Keratinocyte (primary cell): Measurements from ENCODE around the gene FLRT1. TPM values are rescaled to one million over a fixed set of nuclear protein-coding genes. Genes with fewer than 3 reads are reported as not detected.

Source experiments
- DNase-seq: peaks from one replicate; pipeline ENCODE4 v3.0.0-alpha.2; 2011; ENCODE audit warnings: low read depth, missing footprints, low spot score
- FAIRE-seq: peaks from 2 replicates; lab custom pipeline; 2011; peaks lifted over from hg19 to GRCh38; lab: Jason Lieb, UNC
- H2AFZ ChIP-seq: 2 replicates; pipeline ENCODE4 v1.6.0; 2012; ENCODE audit warnings: low read length, control low read depth, inconsistent platforms; ENCODE audit not compliant: control insufficient read depth
- H3K27ac ChIP-seq: 2 replicates; pipeline ENCODE4 v1.5.1; 2011; ENCODE audit warnings: low read length; ENCODE audit not compliant: control insufficient read depth, insufficient read depth
- H3K27me3 ChIP-seq: 3 replicates; pipeline ENCODE4 v1.6.0; 2011; ENCODE audit warnings: low read length; ENCODE audit not compliant: control insufficient read depth, insufficient read depth; ENCODE audit errors: extremely low read depth
- H3K36me3 ChIP-seq, 2 experiments: 2 replicates in 1 of 2; 3 replicates in 1 of 2; pipeline ENCODE4 v1.5.1; 2011; ENCODE audit warnings: low read length in 2 of 2, mild to moderate bottlenecking in 1 of 2; ENCODE audit not compliant: control insufficient read depth in 2 of 2, insufficient read depth in 2 of 2; ENCODE audit errors: extremely low read depth in 1 of 2
- H3K4me1 ChIP-seq: 3 replicates; pipeline ENCODE4 v1.5.1; 2011; ENCODE audit warnings: low read length; ENCODE audit not compliant: control insufficient read depth, insufficient read depth; ENCODE audit errors: extremely low read depth
- H3K4me2 ChIP-seq: 3 replicates; pipeline ENCODE4 v1.6.0; 2011; ENCODE audit warnings: low read depth, low read length; ENCODE audit not compliant: control insufficient read depth, insufficient read depth; ENCODE audit errors: extremely low read depth
- H3K4me3 ChIP-seq, 3 experiments: fragments of 200-600 bp in 1 of 3; sonication (generic) in 1 of 3; 2 replicates in 2 of 3; 3 replicates in 1 of 3; pipeline ENCODE4 v1.5.1; 2011 to 2016; ENCODE audit warnings: low read length in 3 of 3, mild to moderate bottlenecking in 3 of 3, control low read depth in 2 of 3, inconsistent platforms in 1 of 3, low read depth in 1 of 3, mixed read lengths in 1 of 3, mixed run types in 1 of 3, moderate library complexity in 1 of 3; ENCODE audit not compliant: control insufficient read depth in 2 of 3, insufficient read depth in 2 of 3; ENCODE audit errors: extremely low read depth in 1 of 3
- H3K79me2 ChIP-seq: 2 replicates; pipeline ENCODE4 v1.6.0; 2012; ENCODE audit warnings: low read length; ENCODE audit not compliant: control insufficient read depth, insufficient read depth
- H3K9ac ChIP-seq: 3 replicates; pipeline ENCODE4 v1.6.0; 2011; ENCODE audit warnings: low read length; ENCODE audit not compliant: control insufficient read depth, insufficient read depth; ENCODE audit errors: extremely low read depth
- H3K9me1 ChIP-seq: 3 replicates; pipeline ENCODE4 v1.6.0; 2011; ENCODE audit warnings: low read length; ENCODE audit not compliant: control insufficient read depth, insufficient read depth; ENCODE audit errors: extremely low read depth
- H3K9me3 ChIP-seq: 2 replicates; pipeline ENCODE4 v1.5.1; 2012; ENCODE audit warnings: low read depth, low read length; ENCODE audit not compliant: control insufficient read depth
- H4K20me1 ChIP-seq: 3 replicates; pipeline ENCODE4 v1.6.0; 2011; ENCODE audit warnings: low read length; ENCODE audit not compliant: control insufficient read depth, insufficient read depth; ENCODE audit errors: extremely low read depth
- EZH2 ChIP-seq: IDR thresholded peaks from one replicate; pipeline ENCODE4 v1.6.1; 2012; ENCODE audit warnings: inconsistent platforms, mild to moderate bottlenecking, low read length, moderate library complexity
- dilution Hi-C: fragments of 300-500 bp; cut with MboI; formaldehyde crosslinking; loops from one replicate; pipeline ENCODE4 v1.7.0; 2020; ENCODE audit warnings: low sequenced_read_pairs; ENCODE audit not compliant: extremely low pct_ligation_motif_present
- polyA plus RNA-seq, 5 experiments: library from polyadenylated mRNA; depleted of rRNA in 3 of 5; stranded (reverse) in 3 of 5; stranded (forward) in 1 of 5; unstranded in 1 of 5; fragments of >200 nt; gene quantifications; 1 replicate in 1 of 5; 2 replicates in 3 of 5; 3 replicates in 1 of 5; pipeline versions ENCODE4 v1.2.1 to v1.2.3, GENCODE V29; 2011 to 2012; ENCODE audit warnings: missing spikeins in 2 of 5, low read depth in 1 of 5, low replicate concordance in 1 of 5
- TF ChIP-seq, protein P1 (sequence below), 3 experiments: IDR thresholded peaks in 1 of 3; conservative IDR thresholded peaks in 1 of 3; optimal IDR thresholded peaks in 1 of 3; 2 replicates in 2 of 3; 3 replicates in 1 of 3; pipeline versions ENCODE3 to v1.5.1; 2011; ENCODE audit warnings: low read length in 3 of 3, mild to moderate bottlenecking in 3 of 3, moderate library complexity in 2 of 3, control low read depth in 1 of 3, inconsistent platforms in 1 of 3; ENCODE audit not compliant: insufficient read depth in 2 of 3; ENCODE audit errors: extremely low read depth in 1 of 3

FLRT1 gene
- polyA plus RNA-seq, 1 donor (not counting 4 experiments of a cell fraction or from before 2014, with no cell fraction given): not detected

- dilution Hi-C loops: no loop called here
- no peaks in the 10 kb centered on the region for H3K4me1 ChIP-seq
- H3K27me3 ChIP-seq: peaks cover 19% of the 10 kb centered on the region
- no peak overlapping the region for H3K4me3 ChIP-seq
- no peak overlapping the region for H2AFZ ChIP-seq
- no peaks in the 10 kb centered on the region for H4K20me1 ChIP-seq
- no peak overlapping the region for H3K27ac ChIP-seq
- TF ChIP-seq, protein P1, sequence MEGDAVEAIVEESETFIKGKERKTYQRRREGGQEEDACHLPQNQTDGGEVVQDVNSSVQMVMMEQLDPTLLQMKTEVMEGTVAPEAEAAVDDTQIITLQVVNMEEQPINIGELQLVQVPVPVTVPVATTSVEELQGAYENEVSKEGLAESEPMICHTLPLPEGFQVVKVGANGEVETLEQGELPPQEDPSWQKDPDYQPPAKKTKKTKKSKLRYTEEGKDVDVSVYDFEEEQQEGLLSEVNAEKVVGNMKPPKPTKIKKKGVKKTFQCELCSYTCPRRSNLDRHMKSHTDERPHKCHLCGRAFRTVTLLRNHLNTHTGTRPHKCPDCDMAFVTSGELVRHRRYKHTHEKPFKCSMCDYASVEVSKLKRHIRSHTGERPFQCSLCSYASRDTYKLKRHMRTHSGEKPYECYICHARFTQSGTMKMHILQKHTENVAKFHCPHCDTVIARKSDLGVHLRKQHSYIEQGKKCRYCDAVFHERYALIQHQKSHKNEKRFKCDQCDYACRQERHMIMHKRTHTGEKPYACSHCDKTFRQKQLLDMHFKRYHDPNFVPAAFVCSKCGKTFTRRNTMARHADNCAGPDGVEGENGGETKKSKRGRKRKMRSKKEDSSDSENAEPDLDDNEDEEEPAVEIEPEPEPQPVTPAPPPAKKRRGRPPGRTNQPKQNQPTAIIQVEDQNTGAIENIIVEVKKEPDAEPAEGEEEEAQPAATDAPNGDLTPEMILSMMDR (optimal IDR thresholded peaks at IDR 0.05 in 1 of 3, IDR thresholded peaks at IDR 0.05 in 1 of 3, conservative IDR thresholded peaks at IDR 0.05 in 1 of 3; ENCODE audit: extremely low read depth in 1 of 3, insufficient read depth in 2 of 3, low read length in 3 of 3): no peak
- TF ChIP-seq EZH2: no peak
- no peaks in the 10 kb centered on the region for H3K79me2 ChIP-seq
- no peak for DNase-seq
- no peaks in the 10 kb centered on the region for H3K9me1 ChIP-seq
- no peaks in the 10 kb centered on the region for H3K9me3 ChIP-seq
- H3K4me2 ChIP-seq: no peak overlapping the region
- no peaks in the 10 kb centered on the region for H3K36me3 ChIP-seq
- H3K9ac ChIP-seq: no peak overlapping the region
- no peak for FAIRE-seq
Measured at GRCh38 chr11:64060263-64060860, 24.6 kb downstream of the FLRT1 start.

GRCh38 chr11:64060861-64061444 is 25.2 kb downstream of the FLRT1 start:
- no peaks in the 10 kb centered on the region for H3K9me3 ChIP-seq
- no peaks in the 10 kb centered on the region for H3K79me2 ChIP-seq
- no peak overlapping the region for H3K4me3 ChIP-seq
- H3K9ac ChIP-seq: no peak overlapping the region
- H3K27me3 ChIP-seq: peaks cover 19% of the 10 kb centered on the region
- H4K20me1 ChIP-seq: no peaks in the 10 kb centered on the region
- H3K27ac ChIP-seq: no peak overlapping the region
- TF ChIP-seq EZH2: no peak
- TF ChIP-seq, protein P1 (optimal IDR thresholded peaks at IDR 0.05 in 1 of 3, IDR thresholded peaks at IDR 0.05 in 1 of 3, conservative IDR thresholded peaks at IDR 0.05 in 1 of 3; ENCODE audit: extremely low read depth in 1 of 3, insufficient read depth in 2 of 3, low read length in 3 of 3): no peak
- H2AFZ ChIP-seq: no peak overlapping the region
- H3K36me3 ChIP-seq: no peaks in the 10 kb centered on the region
- FAIRE-seq (no peak), DNase-seq (no peak)
- no peak overlapping the region for H3K4me2 ChIP-seq
- no peaks in the 10 kb centered on the region for H3K4me1 ChIP-seq
- dilution Hi-C loops: no loop called here
- H3K9me1 ChIP-seq: no peaks in the 10 kb centered on the region
